GM21529 (cell line): Measurements from ENCODE around the gene MYG1.

Experiments
- ATAC-seq: cut with Tn5 transposase; IDR thresholded peaks from one replicate; pipeline ENCODE4 v1.9.1; 2021; ENCODE audit not compliant: unreplicated experiment

MYG1 gene, protein sequence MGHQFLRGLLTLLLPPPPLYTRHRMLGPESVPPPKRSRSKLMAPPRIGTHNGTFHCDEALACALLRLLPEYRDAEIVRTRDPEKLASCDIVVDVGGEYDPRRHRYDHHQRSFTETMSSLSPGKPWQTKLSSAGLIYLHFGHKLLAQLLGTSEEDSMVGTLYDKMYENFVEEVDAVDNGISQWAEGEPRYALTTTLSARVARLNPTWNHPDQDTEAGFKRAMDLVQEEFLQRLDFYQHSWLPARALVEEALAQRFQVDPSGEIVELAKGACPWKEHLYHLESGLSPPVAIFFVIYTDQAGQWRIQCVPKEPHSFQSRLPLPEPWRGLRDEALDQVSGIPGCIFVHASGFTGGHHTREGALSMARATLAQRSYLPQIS

DNA sequence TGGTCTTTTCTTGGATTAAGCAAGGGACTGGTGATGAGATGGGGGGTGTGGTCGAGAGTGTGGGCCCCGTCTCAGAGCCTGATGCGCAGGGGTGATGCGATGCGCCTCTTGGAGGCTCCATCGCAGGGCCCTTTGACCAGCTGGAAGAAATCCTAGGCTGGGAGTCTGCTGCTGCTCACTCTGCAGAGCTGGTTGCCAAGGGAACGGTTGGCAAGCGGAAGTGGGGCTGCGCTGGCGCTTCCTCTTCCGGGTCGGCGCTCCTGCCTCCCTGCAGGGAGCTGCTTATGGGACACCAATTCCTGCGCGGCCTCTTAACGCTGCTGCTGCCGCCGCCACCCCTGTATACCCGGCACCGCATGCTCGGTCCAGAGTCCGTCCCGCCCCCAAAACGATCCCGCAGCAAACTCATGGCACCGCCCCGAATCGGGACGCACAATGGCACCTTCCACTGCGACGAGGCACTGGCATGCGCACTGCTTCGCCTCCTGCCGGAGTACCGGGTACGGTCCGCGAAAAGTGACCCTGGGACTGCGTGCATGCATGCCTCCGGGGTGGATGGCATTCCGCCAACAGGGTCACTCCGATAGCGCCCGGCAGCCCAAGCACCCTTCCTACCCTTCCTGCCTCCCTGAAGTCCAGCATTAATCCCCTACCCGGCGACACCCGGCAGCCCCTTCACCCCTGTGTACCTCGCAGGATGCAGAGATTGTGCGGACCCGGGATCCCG, at the start of gene MYG1:
MYG1 (plus strand) TSS at position 242 of the 727 bp plus-strand sequence; CDS start at position 285, 43 bp downstream.
- peak; percentile 76 for ATAC-seq

DNA sequence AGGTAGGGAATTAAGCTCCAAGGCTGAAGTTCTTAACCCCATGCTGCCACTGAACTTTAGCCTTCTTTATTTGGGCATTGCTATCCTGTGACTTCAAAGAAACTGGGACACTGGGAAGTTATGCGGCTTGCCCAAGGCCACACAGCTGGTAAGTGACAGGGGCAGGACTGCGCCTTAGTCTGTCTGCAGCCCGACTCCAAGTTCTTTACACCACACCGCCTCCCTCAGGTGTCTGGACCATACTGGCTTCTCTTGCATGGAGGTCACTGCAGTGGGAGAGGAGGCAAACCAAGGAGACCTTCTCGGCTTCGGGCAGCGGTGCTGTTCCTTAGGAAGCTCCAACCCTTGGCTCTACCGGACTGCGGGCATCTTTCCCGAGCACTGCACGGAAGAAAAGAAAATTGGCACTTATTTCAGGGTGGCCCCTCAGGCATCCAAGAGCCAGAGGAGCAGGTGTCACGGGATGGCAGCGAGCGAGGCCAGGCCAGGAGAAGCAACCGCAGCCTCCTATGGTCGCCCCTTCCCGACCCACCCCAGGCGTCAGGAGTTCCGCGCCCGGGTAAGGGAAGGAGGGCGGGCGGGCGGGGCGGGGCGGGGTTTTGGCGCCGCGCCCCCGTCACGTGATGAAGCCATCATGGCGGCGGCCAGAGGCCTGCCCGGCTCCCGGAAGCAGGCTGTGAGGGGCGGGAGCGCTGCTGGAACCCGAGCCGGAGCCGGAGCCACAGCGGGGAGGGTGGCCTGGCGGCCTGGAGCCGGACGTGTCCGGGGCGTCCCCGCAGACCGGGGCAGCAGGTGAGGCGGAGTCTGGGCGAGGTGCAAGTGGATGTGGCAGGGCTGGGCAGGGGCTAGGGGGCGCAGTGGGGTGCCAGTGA, 47.8 kb upstream of the MYG1 start:
- ATAC-seq = peak; percentile 70

DNA sequence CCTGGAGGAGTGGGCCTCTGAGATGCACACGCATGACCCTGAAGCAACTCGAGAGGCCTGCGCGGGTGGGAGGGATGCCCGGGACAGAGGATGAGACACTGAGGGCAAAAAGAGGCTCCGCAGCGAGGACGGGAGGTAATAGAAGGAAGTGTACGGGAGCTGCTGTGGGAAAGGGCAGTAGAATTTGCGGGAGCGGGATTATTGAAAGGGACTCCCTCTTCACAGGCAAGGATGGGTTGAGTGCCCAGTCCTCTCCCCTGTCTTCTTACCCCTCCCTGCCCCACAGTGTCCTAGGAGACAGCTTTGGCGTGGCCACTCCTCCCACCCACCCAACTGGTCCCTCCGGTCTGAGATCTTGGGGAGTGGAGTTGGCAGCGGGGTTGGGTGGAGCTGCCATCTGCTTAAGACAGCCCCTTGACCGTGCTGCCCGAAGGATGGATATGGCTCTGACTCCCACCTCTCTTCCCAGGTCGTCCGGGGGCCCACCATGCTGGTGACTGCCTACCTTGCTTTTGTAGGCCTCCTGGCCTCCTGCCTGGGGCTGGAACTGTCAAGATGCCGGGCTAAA, 47.1 kb upstream of the MYG1 start:
- no peak for ATAC-seq

DNA sequence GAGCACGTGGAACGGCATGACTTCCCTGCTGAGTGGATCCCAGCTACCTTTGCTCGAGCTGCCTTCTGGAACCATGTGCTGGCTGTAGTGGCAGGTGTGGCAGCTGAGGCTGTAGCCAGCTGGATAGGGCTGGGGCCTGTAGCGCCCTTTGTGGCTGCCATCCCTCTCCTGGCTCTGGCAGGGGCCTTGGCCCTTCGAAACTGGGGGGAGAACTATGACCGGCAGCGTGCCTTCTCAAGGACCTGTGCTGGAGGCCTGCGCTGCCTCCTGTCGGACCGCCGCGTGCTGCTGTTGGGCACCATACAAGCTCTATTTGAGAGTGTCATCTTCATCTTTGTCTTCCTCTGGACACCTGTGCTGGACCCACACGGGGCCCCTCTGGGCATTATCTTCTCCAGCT, 46.2 kb upstream of the MYG1 start:
- ATAC-seq = no peak

DNA sequence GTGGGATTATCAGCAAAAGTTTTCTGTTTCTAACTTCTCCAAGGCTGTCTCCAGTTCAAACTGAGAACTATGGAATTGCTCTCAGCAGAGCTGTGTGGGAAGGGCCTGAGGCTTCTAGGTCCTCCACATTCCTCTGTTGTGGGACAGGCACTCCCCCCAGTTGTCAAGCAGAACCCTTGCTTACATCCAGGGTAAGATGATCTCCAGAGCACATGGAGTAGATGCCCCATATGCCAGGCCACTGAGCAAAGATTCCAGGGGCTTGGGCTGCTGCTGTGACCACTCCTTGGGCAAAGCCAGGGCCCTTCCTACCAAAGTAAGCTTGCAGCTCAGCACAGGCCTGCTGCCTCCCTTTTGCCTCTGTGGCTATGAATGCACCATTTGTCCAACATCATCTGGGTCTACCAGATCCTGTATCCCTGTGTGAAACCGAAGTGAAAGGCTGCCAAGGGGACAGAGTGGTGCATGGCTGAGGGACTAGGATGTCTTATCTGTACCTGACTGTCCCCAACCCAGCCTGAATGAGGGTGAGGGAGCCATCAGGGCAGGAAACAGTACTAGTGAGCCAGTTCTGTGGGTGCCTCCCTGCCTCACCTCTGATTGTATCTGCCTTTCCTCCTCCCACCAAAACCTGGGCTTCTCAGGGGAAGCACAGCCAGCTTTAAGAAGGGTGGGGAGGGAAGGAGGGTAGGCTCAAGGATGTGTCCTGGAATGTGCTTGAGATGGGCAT, 44.5 kb upstream of the MYG1 start:
- ATAC-seq = no peak

DNA sequence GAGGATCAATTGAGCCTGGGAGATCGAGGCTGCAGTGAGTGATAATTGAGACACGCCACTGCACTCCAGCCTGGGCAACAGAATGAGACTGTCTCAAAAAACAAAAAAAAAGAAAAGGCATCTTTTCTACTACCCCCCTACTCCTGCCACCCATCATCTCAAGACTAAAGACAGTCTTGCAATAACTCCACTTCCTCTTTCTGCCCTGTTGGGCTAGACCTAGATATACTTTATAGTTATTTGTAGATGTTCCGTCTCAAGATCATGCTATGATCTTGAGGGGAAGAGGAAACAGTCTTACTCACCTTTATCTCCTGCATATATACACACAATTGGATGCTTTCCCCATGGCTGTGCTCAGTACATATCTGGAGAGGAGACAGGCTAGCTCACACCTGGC, 43.5 kb upstream of the MYG1 start:
- no peak for ATAC-seq

DNA sequence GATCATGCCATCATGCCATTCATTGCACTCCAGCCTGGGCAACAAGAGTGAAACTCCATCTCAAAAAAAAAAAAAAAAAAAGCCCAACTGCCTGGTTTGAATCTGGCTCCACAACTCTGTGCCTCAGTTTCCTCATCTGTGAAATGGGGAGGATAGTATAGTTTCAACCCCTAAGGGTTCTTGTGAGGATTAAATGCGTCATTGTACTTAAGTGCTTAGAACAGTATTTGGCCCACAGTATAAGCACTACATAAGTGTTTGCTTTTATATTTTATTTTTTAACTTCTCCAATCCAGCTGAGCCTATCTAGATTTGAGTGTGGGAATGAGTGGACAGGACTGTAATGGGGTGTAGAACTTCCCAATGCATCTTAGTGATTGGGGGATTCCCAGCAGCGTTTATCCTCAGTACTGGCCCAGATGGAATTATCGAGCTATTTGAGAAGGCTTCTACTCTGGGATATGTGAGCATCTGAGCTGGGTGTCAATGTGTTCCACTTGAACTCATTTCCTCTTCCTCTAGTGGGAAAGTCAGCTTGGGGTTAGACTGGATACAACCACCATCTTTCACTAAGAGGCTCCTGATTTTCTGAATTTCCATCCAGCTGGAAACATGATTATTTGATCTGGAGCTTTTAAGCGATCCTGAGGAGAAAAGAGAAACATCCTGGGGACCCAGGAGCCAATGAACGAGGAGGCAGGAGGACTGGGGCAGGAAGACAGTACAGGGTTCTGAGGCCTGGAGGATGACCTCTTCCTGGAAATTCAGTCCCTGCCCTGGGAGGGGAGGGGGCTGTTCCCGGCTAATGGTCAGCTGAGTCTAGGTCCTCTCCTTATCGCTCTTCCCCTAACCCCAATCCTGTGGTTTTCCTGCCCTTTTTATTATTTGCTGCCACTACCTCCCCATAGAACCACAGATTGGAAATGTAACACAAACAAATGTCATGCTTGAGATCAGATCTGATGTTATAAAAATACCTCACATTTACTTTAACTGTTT, 40.7 kb upstream of the MYG1 start:
- ATAC-seq = no peak

DNA sequence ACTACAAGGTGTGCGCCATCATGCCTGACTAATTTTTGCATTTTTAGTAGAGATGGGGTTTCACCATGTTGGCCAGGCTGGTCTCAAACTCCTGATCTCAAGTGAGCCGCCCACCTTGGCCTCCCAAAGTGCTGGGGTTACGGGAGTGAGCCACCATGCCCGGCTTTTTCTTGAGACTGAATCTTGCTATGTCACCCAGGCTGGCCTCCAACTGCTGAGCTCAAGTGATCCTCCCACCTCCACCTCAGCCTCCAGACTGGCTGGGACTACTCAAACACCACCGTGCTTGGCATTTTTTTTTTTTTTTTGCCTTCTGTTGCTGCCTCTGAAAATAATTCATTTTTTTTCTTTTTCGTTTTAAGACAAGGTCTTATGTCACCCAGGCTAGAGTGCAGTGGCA, 39.6 kb upstream of the MYG1 start:
- no peak for ATAC-seq

DNA sequence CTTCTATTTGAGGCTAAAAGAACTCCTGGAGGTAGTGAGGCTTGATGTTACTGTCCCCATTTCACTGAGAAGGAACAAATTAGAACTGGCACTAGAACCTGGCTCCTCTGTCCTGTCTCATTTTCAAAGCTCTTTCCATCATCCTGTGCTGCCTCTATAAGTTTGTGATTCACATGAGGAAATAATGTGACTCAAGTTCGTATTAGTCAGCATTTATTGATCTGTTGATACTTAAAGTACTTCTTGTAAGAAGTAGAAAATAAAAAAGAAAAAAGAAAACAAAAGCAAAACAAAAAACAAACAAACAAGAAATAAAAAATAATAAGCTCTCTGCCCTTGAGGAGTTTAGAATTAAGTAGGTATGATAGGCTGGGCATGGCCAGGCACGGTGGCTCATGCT, 33.7 kb upstream of the MYG1 start:
- no peak for ATAC-seq

DNA sequence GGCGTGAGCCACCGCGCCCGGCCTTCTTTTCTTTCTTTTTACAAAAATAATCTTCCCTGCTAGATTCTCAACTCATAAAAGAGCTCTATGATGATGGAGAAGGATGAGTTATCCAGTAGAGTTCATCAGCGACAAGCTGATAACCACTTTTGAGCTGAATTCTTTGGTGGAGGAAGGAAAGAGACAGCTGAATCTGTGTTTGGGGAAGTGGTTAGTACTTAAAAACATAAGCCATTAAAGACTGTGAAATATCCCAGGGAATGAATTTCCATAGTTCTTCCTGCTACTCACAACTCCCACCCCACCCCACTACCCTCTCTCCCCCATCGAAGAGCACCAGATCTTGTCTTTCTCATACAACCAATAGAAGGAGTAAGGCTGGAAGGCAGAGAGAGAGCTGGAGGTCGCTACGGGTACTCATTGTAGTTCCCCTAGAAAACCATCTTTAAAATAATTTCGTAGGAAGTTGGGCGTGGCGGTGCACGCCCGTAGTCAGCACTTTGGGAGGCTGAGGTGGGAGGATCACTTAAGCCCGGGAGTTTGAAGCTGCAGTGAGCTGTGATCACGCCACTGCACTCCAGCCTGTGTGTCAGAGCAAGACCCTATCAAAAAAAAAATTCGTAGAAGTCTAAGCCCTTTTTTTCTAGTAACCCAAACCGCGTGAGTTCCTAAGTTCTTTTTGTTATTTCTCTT, 32.0 kb upstream of the MYG1 start:
- peak; percentile 14 for ATAC-seq

DNA sequence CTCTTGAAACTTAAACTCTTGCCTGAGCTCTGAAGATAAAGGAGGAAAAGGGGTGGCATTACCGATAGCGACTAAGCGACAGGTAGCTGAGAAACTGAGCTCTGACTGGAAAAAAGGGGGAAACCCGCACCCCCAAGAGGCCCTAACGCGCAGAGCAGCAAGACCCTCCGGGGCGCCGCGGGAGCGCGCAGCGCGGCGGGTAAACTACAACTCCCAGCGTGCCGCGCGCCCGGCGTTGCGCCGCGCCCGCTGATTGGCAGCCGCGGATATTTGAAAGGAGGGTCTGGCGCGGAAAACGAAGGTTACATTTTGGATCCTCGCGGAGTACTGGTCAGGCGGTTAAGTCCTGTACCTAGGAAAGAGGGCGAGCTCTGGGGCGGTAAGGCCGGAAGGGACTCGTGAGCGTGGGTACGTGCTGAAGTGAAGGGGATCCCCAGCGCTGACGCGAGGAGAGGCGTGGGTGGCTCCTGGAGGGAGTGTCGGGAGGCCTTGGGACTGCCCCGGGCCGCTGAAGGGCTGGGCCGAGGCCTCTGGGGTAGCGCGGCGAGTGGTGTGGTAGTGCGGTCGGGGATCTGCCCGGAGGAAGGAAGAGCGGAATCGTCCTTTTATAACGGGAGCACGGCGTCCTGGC, 31.4 kb upstream of the MYG1 start, which contains the start of gene ESPL1:
ESPL1 (plus strand) TSS at position 301 of the 631 bp plus-strand sequence. CDS start 468 bp downstream, outside the sequence.
- ATAC-seq = peak; percentile 85

DNA sequence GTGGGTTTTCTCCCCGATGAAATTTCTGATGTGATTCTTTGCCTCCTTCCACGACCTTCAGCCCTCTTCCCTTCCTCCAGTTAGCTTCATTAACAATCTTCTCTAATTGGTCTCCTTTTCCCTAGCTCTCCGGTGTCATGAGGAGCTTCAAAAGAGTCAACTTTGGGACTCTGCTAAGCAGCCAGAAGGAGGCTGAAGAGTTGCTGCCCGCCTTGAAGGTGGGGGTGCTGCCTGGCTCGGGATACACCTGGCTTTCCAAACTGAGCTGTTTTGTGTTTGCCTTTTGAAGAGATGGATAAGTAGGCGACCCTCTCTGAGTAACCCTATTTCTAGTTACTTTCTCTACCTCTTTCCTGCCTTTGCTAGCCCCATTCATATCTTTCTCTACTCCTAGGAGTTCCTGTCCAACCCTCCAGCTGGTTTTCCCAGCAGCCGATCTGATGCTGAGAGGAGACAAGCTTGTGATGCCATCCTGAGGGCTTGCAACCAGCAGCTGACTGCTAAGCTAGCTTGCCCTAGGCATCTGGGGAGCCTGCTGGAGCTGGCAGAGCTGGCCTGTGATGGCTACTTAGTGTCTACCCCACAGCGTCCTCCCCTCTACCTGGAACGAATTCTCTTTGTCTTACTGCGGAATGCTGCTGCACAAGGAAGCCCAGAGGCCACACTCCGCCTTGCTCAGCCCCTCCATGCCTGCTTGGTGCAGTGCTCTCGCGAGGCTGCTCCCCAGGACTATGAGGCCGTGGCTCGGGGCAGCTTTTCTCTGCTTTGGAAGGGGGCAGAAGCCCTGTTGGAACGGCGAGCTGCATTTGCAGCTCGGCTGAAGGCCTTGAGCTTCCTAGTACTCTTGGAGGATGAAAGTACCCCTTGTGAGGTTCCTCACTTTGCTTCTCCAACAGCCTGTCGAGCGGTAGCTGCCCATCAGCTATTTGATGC, 30.6 kb upstream of the MYG1 start:
- ATAC-seq = peak; percentile 3

DNA sequence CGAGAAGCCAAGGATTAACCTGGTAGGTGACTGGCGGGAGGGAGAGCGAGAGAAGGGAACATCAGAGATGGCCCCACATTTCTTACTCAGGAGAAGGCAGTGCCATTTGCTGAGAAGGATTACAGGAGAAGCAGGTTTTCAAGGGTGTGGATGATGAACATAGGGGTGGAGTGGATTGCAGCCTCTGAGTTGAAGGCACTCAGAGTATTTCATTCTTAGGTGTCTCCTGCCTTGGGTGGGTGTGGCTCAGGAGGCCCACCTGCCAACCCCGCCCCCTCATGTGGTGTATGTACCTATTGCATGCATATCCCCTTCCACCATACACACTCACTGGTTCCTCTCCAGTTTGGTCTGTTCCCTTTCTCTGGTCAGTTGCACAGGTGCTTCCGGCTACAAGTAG, 25.1 kb upstream of the MYG1 start:
- no peak for ATAC-seq

DNA sequence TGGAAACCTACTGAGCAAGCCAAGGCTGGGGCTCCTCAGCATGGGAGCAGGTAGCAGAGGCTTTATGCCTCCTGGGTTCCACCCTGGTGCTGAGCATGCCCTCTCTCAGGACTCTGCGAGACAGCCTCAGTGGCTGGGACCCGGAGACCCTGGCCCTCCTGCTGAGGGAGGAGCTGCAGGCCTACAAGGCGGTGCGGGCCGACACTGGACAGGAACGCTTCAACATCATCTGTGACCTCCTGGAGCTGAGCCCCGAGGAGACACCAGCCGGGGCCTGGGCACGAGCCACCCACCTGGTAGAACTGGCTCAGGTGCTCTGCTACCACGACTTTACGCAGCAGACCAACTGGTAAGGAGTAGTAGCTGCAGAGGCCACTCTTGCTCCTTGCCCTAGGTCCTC, 23.0 kb upstream of the MYG1 start:
- no peak for ATAC-seq

DNA sequence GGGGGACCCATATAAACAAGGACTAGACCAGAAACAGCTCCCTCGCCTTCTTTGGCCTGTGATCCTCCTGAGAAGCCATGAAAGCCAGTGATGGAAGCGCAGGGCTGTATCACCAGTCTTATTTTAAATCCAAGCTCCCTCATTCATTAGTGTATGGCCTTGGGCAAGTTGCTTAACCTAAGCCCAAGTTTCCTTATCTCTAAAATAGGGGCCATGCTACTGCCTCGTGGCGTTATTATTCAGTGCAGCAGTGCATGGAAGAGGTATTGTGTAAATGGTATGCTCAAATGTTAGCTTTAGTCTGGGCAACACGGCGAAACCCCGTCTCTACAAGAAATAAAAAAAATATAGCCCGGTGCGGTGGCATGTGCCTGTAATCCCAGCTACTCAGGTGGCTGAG, 21.5 kb upstream of the MYG1 start:
- ATAC-seq = no peak

DNA sequence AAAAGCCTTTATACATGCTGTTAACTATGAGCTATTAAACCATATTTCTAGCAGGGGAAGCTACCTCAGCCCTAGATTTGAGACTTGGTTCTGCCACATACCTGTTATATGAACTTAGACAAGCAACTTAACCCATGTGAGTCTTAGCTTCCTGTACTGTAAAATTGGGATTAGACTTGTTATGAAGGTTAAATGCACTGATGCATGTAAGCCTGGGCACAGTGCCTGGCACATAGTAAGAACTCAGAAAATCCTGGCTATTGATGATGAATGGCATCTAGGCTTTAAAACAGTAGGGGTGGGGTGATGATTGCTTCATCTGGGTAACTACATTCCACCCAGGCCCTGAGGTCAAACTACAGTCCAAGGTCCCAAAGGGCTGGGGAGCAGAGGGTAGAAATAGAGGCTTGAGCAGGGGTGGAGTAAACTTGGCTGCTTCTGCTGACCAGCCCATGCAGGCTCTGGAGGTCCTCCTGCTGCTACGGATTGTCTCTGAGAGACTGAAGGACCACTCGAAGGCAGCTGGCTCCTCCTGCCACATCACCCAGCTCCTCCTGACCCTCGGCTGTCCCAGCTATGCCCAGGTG, 20.1 kb upstream of the MYG1 start:
- ATAC-seq = no peak
